Neuronal stem cell (in vitro differentiated cells): Measurements from ENCODE around the gene RUFY2. TPM values are rescaled to one million over a fixed set of nuclear protein-coding genes. Genes with fewer than 3 reads are reported as not detected.
"Not testable (repeated sequence)": the region's sequence is repeated elsewhere in the genome, so short reads cannot be mapped to it uniquely, and the experiment has no call there.

Source experiments
- DNase-seq: peaks from one replicate; pipeline ENCODE4 v3.0.0-alpha.2; 2013; ENCODE audit warnings: low spot score
- H2AFZ ChIP-seq: one replicate; pipeline ENCODE4 v1.6.1; 2013; ENCODE audit warnings: mild to moderate bottlenecking, low read length, inconsistent platforms
- H2AK5ac ChIP-seq: 2 replicates; pipeline ENCODE4 v1.6.1; 2013; ENCODE audit warnings: low read depth, mild to moderate bottlenecking, inconsistent platforms, low read length, moderate library complexity, mixed read lengths
- H2BK120ac ChIP-seq: 2 replicates; pipeline ENCODE4 v1.6.1; 2013; ENCODE audit warnings: low read depth, mild to moderate bottlenecking, inconsistent platforms, low read length, moderate library complexity, mixed read lengths
- H2BK12ac ChIP-seq: one replicate; pipeline ENCODE4 v1.6.1; 2013; ENCODE audit warnings: low read length, inconsistent platforms
- H2BK15ac ChIP-seq: 2 replicates; pipeline ENCODE4 v1.6.1; 2013; ENCODE audit warnings: mild to moderate bottlenecking, low read length, inconsistent platforms, mixed read lengths
- H2BK5ac ChIP-seq: one replicate; pipeline ENCODE4 v1.6.1; 2013; ENCODE audit warnings: inconsistent platforms, mild to moderate bottlenecking, low read length, moderate library complexity
- H3K14ac ChIP-seq: one replicate; pipeline ENCODE4 v1.6.1; 2013; ENCODE audit warnings: low read length, inconsistent platforms
- H3K18ac ChIP-seq: 2 replicates; pipeline ENCODE4 v1.6.1; 2013; ENCODE audit warnings: low read length, inconsistent platforms
- H3K23ac ChIP-seq: 2 replicates; pipeline ENCODE4 v1.6.1; 2013; ENCODE audit warnings: low read depth, mild to moderate bottlenecking, mixed read lengths, low read length, inconsistent platforms; ENCODE audit not compliant: poor library complexity
- H3K27ac ChIP-seq: replicated peaks from 3 replicates; pipeline ENCODE4 v1.5.1; 2013; ENCODE audit warnings: low read length, inconsistent platforms
- H3K27me3 ChIP-seq, 3 experiments: 2 replicates each; pipeline ENCODE4 v1.6.1; 2013; ENCODE audit warnings: low read length in 3 of 3, mild to moderate bottlenecking in 2 of 3, inconsistent platforms in 1 of 3, low read depth in 1 of 3, mixed read lengths in 1 of 3, moderate library complexity in 1 of 3; ENCODE audit not compliant: control insufficient read depth in 3 of 3, insufficient read depth in 3 of 3
- H3K36me3 ChIP-seq, 2 donors: replicated peaks in 1 of 2; 2 replicates each; pipeline ENCODE4 v1.6.1; 2013; ENCODE audit warnings: low read length in 2 of 2; ENCODE audit not compliant: control insufficient read depth in 2 of 2, insufficient read depth in 2 of 2
- H3K4ac ChIP-seq: 2 replicates; pipeline ENCODE4 v1.6.1; 2013; ENCODE audit warnings: inconsistent platforms, mild to moderate bottlenecking, low read length, moderate library complexity
- H3K4me1 ChIP-seq, 2 donors: 1 replicate in 1 of 2; 2 replicates in 1 of 2; pipeline ENCODE4 v1.6.1; 2013; ENCODE audit warnings: low read length in 2 of 2, low read depth in 1 of 2; ENCODE audit not compliant: control insufficient read depth in 2 of 2, insufficient read depth in 1 of 2
- H3K4me2 ChIP-seq: one replicate; pipeline ENCODE4 v1.6.1; 2013; ENCODE audit warnings: mild to moderate bottlenecking, low read length, inconsistent platforms; ENCODE audit not compliant: insufficient read depth, poor library complexity, severe bottlenecking
- H3K4me3 ChIP-seq, 2 donors: 2 replicates each; pipeline ENCODE4 v1.5.1; 2013; ENCODE audit warnings: low read length in 2 of 2, mild to moderate bottlenecking in 2 of 2, inconsistent platforms in 1 of 2, moderate library complexity in 1 of 2
- H3K79me1 ChIP-seq: one replicate; pipeline ENCODE4 v1.6.1; 2013; ENCODE audit warnings: low read depth, mild to moderate bottlenecking, inconsistent platforms, low read length, moderate library complexity
- H3K9ac ChIP-seq: one replicate; pipeline ENCODE4 v1.6.1; 2013; ENCODE audit warnings: mild to moderate bottlenecking, low read depth, low read length, inconsistent platforms; ENCODE audit not compliant: poor library complexity
- H3K9me3 ChIP-seq, 2 donors: replicated peaks in 1 of 2; 2 replicates each; pipeline versions ENCODE3 to v1.6.1; 2013; ENCODE audit warnings: low read length in 2 of 2, mild to moderate bottlenecking in 2 of 2, inconsistent platforms in 1 of 2, low read depth in 1 of 2, mixed read lengths in 1 of 2, moderate library complexity in 1 of 2; ENCODE audit not compliant: control insufficient read depth in 2 of 2, insufficient read depth in 1 of 2
- H4K8ac ChIP-seq: one replicate; pipeline ENCODE4 v1.6.1; 2013; ENCODE audit warnings: low read depth, mild to moderate bottlenecking, inconsistent platforms, low read length, moderate library complexity
- H4K91ac ChIP-seq: one replicate; pipeline ENCODE4 v1.6.1; 2013; ENCODE audit warnings: low read length, low read depth, mild to moderate bottlenecking, inconsistent platforms; ENCODE audit not compliant: poor library complexity
- WGBS, 2 donors: extraction: QIAGEN DNeasy Blood & Tissue Kit; methylation state at CpG; one replicate each; pipeline ENCODE4 v1.1.7; 2013; ENCODE audit warnings: missing lambda C conversion rate in 2 of 2, mixed read lengths in 1 of 2; ENCODE audit not compliant: insufficient read length in 2 of 2, insufficient replicate concordance in 1 of 2; ENCODE audit errors: extremely low coverage in 2 of 2; 5-methylcytosine and 5-hydroxymethylcytosine counted together
- polyA plus RNA-seq, 2 experiments: library from polyadenylated mRNA; stranded (reverse); fragments of 200-250 nt; gene quantifications; one replicate each; pipeline ENCODE4 v1.2.3, GENCODE V29; 2013

RUFY2 gene, protein sequence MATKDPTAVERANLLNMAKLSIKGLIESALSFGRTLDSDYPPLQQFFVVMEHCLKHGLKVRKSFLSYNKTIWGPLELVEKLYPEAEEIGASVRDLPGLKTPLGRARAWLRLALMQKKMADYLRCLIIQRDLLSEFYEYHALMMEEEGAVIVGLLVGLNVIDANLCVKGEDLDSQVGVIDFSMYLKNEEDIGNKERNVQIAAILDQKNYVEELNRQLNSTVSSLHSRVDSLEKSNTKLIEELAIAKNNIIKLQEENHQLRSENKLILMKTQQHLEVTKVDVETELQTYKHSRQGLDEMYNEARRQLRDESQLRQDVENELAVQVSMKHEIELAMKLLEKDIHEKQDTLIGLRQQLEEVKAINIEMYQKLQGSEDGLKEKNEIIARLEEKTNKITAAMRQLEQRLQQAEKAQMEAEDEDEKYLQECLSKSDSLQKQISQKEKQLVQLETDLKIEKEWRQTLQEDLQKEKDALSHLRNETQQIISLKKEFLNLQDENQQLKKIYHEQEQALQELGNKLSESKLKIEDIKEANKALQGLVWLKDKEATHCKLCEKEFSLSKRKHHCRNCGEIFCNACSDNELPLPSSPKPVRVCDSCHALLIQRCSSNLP
- 13.6 TPM for polyA plus RNA-seq (2013, experiment 1 of 2)
- 15.0 TPM for polyA plus RNA-seq (2013, experiment 2 of 2)

DNA sequence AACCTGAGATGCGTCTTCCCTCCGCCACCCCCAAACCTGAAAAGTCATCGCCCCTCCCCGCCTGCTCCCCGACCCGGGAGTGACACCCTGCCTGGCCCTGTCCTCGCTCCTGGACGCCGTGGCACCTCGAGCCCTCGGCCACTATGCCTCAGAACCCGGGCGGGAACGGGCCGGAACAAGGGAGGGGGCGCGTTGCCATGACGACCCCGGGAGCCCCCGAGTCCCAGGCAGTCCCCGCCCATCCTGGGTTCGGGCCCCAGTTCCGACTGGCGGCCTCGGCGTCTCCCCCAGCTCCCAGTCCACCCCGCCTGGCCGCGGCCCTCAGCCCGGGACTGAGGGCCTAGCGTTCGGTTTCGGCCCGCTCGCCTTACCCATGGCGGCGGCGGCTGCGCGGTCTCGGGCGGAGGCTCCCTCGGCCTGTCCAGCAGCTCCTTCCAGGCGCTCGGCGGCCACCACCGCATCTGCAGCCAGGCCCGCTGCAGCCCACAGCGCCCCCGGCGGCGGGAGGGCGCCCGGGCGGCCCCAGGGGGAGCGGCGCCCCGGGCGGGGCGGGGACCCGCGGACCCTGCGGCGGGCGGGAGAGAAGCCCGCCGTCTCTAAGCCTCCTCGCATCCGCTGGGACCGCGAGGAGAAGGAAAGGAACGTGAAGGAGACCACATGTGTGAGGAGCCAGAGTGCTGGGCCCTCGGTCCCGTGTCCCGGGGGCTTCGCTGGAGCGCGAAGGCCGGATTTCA lies at the start of gene RUFY2:
Gene RUFY2, minus strand, starts transcription at position 463 of the 734 bp plus-strand sequence. Its CDS starts 88 bp downstream, at position 375.
- Histone ChIP-seq H2BK5ac (peak within 1 kb of the TSS; percentile 99), H2AFZ (peak within 1 kb of the TSS; percentile 98), H2BK12ac (peak within 1 kb of the TSS; percentile 41), H2BK15ac (peak within 1 kb of the TSS; percentile 37), H3K36me3 (peaks cover 2 to 24% of the 10 kb centered on the region in 2 donors), H2AK5ac (peak within 1 kb of the TSS; percentile 99), H3K14ac (peak within 1 kb of the TSS; percentile 97), H3K27me3 (no peaks in the 10 kb centered on the region), H3K4me3 (peak within 1 kb of the TSS; percentile 94 to 97), H3K4me1 (peaks cover 2 to 4% of the 10 kb centered on the region in 2 donors), H3K18ac (peak within 1 kb of the TSS; percentile 100), H3K4me2 (peak within 1 kb of the TSS; percentile 84), H3K79me1 (peaks cover 3% of the 10 kb centered on the region), H4K91ac (no peak within 1 kb of the TSS), H3K9me3 (no peaks in the 10 kb centered on the region), H2BK120ac (no peak within 1 kb of the TSS), H3K4ac (peak within 1 kb of the TSS; percentile 93), H3K27ac (peak within 1 kb of the TSS; percentile 94), H4K8ac (peak within 1 kb of the TSS; percentile 65), H3K9ac (peak within 1 kb of the TSS; percentile 99), H3K23ac (peak within 1 kb of the TSS; percentile 98)
- peak; percentile 80 for DNase-seq
- WGBS, 2 donors, result no CpG with 5 or more reads among the region's 79 CpGs

DNA sequence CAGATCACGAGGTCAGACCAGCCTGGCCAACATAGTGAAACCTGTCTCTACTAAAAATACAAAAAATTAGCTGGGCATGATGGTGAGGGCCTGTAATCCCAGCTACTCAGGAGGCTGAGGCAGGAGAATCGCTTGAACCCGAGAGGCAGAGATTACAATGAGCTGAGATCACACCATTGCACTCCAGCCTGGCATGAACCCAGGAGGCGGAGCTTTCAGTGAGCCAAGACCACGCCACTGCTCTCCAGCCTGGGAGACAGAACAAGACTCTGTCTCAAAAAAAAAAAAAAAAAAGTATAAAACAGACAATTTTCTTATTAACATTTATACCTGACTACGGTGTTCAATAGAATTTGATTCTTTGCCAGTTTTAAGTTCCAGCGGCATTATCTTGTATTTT lies 42.6 kb upstream of the RUFY2 start:
- not testable (repeated sequence) for H3K23ac ChIP-seq, H3K4me1 ChIP-seq, H4K8ac ChIP-seq, H3K27ac ChIP-seq, H3K27me3 ChIP-seq, H3K9me3 ChIP-seq, H2BK12ac ChIP-seq, H2BK15ac ChIP-seq, H3K4ac ChIP-seq, H2AK5ac ChIP-seq, H3K9ac ChIP-seq, H2BK5ac ChIP-seq, DNase-seq, H3K14ac ChIP-seq, H3K18ac ChIP-seq, H2AFZ ChIP-seq, H3K4me2 ChIP-seq, H2BK120ac ChIP-seq, H3K79me1 ChIP-seq, H3K4me3 ChIP-seq, H4K91ac ChIP-seq
- peaks cover 18 to 95% of the 10 kb centered on the region in 2 donors for H3K36me3 ChIP-seq
- WGBS, 2 donors, result no CpG with 5 or more reads among the region's 7 CpGs

DNA sequence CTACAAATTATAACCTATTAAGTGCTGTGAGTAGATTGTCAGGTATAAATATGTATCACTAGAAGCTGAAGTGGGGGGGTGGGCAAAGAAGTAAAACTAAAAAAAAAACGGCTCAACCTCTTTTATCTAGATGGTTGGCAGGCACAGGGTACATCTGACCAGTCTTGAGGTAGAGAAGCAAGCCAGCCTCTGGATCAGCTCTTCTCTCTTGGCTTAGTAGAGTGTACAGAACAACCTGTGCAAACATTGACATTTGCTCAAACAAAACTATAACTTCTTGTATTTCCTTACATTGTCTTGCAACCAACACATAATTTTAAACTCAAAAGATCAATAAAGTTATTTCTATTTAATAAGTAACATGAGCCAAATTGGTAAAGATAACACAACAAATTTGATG lies 39.1 kb upstream of the RUFY2 start:
- H3K4ac ChIP-seq, result no peak overlapping the region
- no peak overlapping the region for H3K23ac ChIP-seq
- H3K36me3 ChIP-seq, result peaks cover 13 to 88% of the 10 kb centered on the region in 2 donors
- H3K9me3 ChIP-seq, result no peaks in the 10 kb centered on the region
- H2BK15ac ChIP-seq, result no peak overlapping the region
- H2AK5ac ChIP-seq, result no peak overlapping the region
- no peak for DNase-seq
- H3K4me3 ChIP-seq, result no peak overlapping the region
- H4K91ac ChIP-seq, result no peak overlapping the region
- no peak overlapping the region for H3K9ac ChIP-seq
- H2AFZ ChIP-seq, result no peak overlapping the region
- no CpG with 5 or more reads among the region's 1 CpG for WGBS, 2 donors
- H3K79me1 ChIP-seq, result peaks cover 1% of the 10 kb centered on the region
- no peak overlapping the region for H2BK5ac ChIP-seq
- no peaks in the 10 kb centered on the region for H3K4me1 ChIP-seq
- no peak overlapping the region for H2BK120ac ChIP-seq
- no peak overlapping the region for H3K27ac ChIP-seq
- no peak overlapping the region for H2BK12ac ChIP-seq
- no peaks in the 10 kb centered on the region for H3K27me3 ChIP-seq
- no peak overlapping the region for H3K18ac ChIP-seq
- no peak overlapping the region for H4K8ac ChIP-seq
- H3K14ac ChIP-seq, result no peak overlapping the region
- H3K4me2 ChIP-seq, result no peak overlapping the region
